ENCODE results near the gene CBX1.

The CBX1 gene

DNA sequence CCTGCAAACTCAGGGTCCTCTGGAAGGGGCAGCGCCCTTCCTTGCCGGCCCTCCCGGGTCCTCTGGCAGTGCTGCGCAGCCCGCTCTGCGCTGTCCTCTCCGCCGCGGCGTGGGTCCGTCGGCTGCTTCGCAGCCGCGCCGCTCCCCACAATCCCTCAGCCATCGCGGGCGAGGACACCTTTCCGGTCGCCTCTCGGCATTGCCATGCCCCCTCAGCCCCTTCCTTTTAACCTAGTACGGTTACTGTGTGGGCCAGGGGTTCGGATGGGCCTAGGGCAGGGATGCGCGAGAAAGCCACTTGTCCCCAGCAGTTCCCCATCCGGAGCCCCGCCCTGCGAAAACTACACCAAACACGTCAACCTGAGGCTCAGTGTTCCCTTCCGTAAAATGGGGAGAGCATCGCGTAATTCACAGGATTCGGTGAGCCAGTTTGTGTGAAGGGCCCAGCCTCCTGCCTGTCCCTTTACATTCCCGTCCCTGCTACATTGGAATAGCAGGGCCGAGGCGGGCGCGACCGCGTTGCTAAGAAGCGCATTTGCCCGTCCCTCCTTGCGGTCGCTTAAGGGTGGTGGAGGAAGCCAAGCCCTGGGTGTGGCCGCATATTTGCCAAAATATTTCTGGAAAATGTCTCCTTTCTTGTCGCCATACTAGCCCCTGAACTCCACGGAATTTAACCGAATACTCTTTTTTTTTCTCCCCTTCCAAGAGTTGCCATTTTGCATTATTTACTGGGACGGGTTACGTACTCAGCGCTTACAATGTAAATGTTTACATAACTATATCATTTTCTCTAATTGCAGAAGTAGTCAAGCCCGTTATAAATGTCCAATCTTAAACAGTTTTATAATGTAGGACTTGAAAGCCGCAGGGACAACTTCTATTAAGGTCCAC lies 76.9 kb downstream of the CBX1 start:
- DNase-seq = no peak

DNA sequence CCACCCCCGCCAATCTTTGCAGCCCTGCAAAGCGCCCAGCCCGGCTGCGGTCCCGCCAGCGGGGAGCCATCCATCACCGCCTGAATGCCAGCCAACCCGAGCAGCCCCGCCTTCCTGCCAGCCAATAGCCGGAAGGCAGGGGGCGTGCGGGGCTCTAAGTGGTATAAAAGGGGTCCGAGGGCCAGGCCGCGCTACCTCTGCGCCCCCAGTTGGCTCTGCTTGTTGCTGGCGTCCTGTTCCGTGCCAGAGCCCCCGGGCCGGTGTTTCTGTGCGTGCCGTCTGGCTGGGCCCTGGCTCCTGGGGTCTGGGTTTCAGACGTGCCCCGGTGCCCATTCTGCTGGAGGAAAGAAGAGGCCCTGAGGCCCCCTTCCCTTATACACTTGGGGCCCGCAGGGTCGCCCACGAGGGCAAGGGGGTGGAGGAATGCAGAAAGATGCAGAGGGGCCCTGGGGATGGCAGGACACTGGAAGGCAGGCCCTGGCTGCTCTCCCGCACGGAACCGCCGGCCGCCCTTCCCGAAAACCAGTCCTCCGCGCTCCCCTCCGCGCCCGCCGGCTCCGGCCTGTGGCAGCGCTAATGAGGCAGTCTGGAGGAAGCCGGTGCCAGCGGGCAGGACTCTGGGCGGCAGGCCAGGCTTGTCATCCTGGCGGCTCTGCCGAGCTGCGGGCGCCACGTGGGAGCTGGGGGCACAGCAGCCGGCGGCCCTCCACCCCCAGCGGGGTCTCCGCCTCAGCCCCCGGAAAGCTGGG lies 77.7 kb downstream of the CBX1 start:
- peak; percentile 77 for DNase-seq

DNA sequence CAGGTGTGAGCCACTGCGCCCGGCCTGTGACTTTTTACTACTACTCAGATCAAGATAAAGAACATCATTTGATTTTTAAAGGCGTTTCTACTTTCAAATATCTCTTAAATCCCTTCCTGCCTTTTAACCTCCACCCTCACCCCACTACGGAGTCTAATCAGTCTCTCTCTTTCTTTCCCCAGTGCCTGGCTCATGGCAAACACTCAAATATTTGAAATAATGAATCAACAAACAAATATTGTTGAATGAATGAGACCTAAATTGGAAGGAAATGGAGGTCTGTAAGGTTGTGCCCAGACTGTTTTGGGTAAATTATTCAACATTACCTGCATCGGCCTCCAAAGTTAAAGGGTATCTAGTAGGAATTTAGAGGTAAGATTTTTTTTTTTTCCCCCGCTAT lies 78.4 kb downstream of the CBX1 start:
- DNase-seq = no peak

DNA sequence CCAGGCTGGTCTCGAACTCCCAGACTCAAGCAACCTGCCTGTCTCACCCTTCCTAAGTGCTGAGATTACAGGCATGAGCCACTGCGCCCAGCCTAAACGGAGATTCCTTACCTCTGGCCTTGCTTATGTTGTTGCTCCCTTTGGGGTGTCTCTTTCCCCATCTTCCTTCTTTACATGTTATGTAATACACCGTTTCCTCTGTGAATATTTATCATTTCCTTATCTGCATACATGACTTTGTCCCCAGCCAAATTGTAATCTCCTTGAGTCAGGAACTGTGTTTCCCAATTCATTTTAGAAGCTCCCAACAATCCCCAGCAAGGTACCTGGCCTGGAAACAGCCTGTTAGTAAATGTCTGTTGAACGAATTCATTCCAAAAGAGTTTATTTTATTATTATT lies 79.3 kb downstream of the CBX1 start:
- DNase-seq = no peak
